ENCODE data around the gene DYNC1I1.

Gene DYNC1I1

DNA sequence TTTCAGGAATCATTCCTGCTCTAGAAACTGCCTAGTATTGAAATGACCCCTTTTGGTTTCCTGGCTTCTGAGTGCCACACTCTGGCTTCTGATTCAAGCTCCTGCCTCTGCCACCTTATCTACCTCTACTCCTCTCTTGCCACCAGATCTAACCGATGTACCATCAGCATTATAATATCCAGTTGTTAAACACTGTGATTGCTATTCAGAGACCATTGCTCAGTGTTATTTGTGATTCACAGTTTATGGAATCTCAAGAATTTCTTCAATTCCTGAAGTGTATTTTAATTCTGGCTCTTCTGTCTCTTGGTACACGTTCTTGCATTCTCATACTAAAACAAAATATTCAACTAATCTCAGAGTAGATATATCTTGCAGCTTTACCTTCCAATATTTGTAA, 88.7 kb downstream of the DYNC1I1 start:
- no peak for DNase-seq

- no peak for DNase-seq
Measured at GRCh38 chr7:95863623-95864022, 91.3 kb downstream of the DYNC1I1 start.

DNA sequence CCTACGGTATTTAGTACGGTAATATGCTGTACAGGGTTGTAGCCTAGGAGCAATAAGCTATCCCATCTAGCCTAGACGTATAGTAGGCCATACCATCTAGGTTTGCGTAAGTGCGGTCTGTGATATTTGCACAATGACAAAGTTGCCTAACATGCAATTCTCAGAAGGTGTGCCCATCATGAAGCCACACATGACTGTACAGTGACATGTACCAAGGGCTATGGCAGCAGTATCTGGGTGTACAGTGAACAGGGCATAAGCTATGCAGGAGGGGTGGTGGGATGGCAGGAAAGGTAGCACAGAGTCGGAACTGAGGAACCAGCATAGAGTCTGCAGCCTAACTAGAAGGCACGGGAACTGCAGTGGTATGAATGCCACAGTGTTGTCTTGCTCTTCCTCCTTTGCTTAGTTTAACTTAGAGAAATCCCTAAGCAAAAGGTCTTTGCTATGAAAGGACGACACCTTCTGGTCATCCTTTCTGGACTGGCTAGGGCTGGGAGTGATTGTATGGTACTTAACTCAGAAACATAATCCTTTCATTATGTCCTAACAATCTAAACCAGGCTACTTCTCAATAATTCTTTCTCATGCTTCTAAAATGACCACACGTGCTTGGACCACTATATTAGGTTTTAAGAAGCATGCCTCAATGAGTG, 93.5 kb downstream of the DYNC1I1 start:
- peak in 1 of 3 experiments; percentile 31 for DNase-seq

GRCh38 chr7:95867309-95867708, 95.0 kb downstream of the DYNC1I1 start:
- DNase-seq: peak; percentile 51 to 78 (median 58)

GRCh38 chr7:95871075-95871848, 98.9 kb downstream of the DYNC1I1 start:
- peak; percentile 64 to 91 (median 83) for DNase-seq

DNA sequence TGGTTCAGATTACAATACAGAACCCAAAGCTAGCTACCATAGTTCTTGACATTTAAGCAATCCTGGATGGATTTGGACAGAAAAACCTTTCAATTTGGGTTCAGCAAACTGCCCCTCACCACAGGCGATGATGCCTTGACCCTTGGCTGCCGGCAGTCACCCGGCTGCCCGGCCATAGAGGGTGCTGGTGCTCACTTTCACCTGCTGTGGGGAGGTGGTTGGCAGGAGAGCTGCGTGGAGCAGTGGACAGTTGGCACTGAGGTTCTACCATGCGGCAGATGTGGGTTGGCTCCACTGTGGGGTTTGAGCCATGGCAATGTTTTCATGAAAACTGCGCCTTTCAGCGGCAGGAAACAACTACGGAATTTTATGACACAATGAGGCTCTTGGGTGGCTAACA, 99.5 kb downstream of the DYNC1I1 start:
- no peak for DNase-seq

GRCh38 chr7:95874129-95874528, 101.8 kb downstream of the DYNC1I1 start:
- DNase-seq: no peak

- DNase-seq: peak in 1 of 3 experiments; percentile 28
Measured at GRCh38 chr7:95874541-95875265, 102.3 kb downstream of the DYNC1I1 start.

GRCh38 chr7:95875519-95875918, 103.2 kb downstream of the DYNC1I1 start:
- no peak for DNase-seq

- no peak for DNase-seq
Measured at GRCh38 chr7:95878677-95879076, 106.3 kb downstream of the DYNC1I1 start.

DNA sequence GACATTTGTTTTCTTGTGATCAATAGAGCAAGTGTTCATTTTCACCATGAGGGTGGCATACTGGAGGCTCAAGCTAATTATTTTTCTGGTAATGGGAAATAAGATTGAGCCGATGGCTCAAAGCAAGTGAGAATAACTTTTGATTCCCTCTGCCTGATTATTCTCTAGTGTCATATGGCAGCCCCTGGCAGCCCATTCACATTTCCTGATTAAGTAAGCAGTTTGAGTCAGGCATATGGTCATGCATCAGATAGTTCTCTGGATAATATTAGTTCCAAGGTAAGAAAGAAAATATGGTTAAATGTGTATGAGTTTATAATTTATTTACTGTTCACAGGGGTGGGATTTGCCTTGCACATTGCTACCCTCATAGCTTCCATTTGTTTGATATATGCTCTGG, 109.2 kb downstream of the DYNC1I1 start:
- no peak for DNase-seq

- no peak for DNase-seq
Measured at GRCh38 chr7:95883217-95883616, 110.9 kb downstream of the DYNC1I1 start.

DNA sequence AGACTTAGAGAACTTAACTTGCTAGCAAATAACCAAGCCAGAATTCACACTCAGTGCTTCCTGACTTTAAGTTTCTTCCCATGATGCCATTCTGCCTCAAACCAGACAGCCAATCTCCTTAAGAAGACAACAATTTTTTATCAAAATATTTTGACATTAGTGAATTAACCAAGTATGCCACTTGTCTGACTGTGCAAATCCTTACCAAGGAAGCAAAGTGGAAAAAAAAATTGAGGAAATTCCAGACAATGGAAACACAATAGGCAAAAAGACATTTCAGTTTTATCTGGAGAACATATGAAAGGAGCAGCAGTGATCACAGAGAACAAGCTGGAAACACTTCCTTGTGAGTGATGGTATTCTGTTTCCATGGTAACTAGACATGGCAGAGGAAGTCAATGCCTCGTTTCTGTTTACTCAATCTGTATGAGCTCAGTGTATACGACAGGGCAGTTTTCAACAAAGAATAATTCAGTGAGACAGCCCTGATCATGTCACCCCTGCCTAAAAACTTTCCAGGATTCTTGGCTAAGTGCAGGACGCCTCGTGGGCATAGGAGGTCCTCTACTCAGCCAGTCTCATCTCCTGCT, 114.2 kb downstream of the DYNC1I1 start:
- DNase-seq: peak in 2 of 3 experiments; percentile 54 to 89

- DNase-seq: no peak
Measured at GRCh38 chr7:95893484-95893883, 121.1 kb downstream of the DYNC1I1 start.

GRCh38 chr7:95897557-95898251, 125.3 kb downstream of the DYNC1I1 start:
- DNase-seq: peak in 2 of 3 experiments; percentile 83 to 99

GRCh38 chr7:95899919-95900513, 127.7 kb downstream of the DYNC1I1 start:
- DNase-seq: no peak

DNA sequence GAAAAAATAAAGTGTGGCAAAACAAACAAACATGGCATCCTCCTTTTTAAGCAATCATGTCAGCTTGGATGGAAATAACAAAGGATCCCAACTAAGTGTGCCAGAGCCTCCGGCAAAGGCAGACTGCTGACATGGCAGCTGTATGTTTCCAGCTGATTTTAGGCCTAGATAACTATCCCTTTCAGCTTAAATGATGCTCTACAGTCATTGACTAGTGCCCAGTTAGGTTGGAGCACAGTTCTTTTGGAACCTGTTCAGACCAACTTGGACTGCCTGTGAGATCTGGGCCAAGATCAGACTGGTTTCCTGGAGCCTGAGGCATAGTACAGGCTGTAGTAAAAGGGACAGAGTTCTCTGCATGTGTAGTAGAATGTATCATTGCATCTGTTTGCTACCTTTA, 128.7 kb downstream of the DYNC1I1 start:
- DNase-seq: peak in 1 of 3 experiments; percentile 20

DNA sequence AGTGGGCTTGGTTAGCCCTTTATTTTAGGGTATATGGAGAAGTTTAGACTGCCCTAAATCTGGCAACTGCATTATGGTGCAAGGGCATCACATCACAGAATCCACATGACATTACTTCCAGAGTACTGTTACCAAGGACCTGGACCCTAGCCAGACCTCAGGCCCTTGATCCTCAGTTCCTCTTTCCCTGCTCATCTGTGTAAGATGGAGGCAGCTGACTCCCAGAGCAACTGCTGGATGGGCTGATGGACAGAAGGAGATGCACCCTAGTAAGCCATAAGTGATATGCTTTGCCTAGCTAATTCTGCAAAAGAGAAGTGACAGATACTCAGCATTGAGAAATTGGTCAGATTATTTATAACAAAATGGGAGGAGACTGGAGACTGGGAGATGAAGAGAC, 131.7 kb downstream of the DYNC1I1 start:
- no peak for DNase-seq

DNA sequence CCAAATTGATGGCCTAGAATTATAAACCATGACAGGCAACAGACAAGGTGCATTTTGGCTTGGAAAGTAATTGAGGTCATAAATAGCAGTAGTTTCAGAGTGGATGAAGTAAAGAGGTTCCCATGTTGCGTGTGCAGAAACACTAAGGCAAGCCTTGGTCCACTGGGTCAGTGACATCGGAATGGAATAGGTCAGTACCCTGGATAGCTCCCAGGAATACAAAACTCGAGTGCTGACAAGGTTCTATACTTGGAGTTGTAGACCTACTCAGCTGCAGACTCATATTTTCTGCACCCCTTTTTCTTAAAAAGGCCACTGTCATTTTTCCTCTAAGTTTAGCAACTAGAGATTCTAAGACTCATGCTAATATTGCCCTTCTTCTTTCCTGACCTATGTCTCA, 132.8 kb downstream of the DYNC1I1 start:
- no peak for DNase-seq

- peak; percentile 38 to 83 (median 65) for DNase-seq
Measured at GRCh38 chr7:95906851-95907250, 134.5 kb downstream of the DYNC1I1 start.

GRCh38 chr7:95907337-95907736, 135.0 kb downstream of the DYNC1I1 start:
- peak in 2 of 3 experiments; percentile 54 to 60 for DNase-seq

GRCh38 chr7:95908499-95908898, 136.1 kb downstream of the DYNC1I1 start:
- peak in 1 of 3 experiments; percentile 6 for DNase-seq
